Measurements from ENCODE around the gene ADK. TPM values are rescaled to one million over a fixed set of nuclear protein-coding genes. Genes with fewer than 3 reads are reported as not detected.

ADK gene
- total and polyA plus RNA-seq, 2 donors (not counting 3 experiments of a cell fraction or from before 2014, with no cell fraction given): 11.7 to 46.5 TPM

DNA sequence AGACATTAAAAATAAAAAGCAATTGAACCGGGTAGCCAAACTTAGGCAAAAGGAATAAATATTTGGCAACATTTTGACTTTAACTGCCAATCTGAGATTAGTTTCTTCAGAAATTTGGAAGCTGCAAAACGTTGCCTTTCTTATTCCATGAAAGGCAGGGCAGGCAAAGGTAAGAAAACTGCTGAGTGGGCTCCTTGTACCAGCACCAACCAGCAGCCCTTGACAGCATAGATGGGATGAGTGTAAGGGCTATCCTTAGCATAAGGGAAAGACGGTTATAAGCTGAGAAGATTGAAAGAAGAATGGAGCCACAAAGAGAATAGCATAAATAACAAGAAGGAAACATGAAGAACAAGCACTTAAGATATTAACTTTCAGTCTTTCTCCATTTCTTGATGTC lies 29.0 kb upstream of the ADK start:
- intact Hi-C loops (cut with micrococcal nuclease) (no loop called here), dilution Hi-C loops (cut with MboI; ENCODE audit: extremely low pct_ligation_motif_present, low sequenced_read_pairs) (no loop called here)
- no peaks in the 10 kb centered on the region for H3K27me3 ChIP-seq (ENCODE audit: control insufficient read depth in 2 of 2, insufficient read depth in 2 of 2, low read length in 2 of 2)
- H3K9me1 ChIP-seq (replicated peaks; ENCODE audit: control insufficient read depth, extremely low read depth, insufficient read depth, low read length): no peaks in the 10 kb centered on the region
- H3K36me3 ChIP-seq (ENCODE audit: control insufficient read depth in 2 of 2, extremely low read depth in 1 of 2, insufficient read depth in 2 of 2, low read length in 2 of 2): peaks cover 37 to 46% of the 10 kb centered on the region in 2 experiments
- no peak overlapping the region for H3K27ac ChIP-seq (ENCODE audit: insufficient read depth, low read depth, low read length)
- ChIA-PET POLR2A (no interaction called here), CTCF (interaction anchor here (0.8 to 7.5 kb wide), 6 partner anchors 13 to 909 kb away, joined by 3 to 97 read pairs (median 4); no protein-coding TSS in a partner anchor)
- H3K9me3 ChIP-seq (replicated peaks; ENCODE audit: control insufficient read depth, insufficient read depth, low read length): no peaks in the 10 kb centered on the region
- no peaks in the 10 kb centered on the region for H4K20me1 ChIP-seq (replicated peaks; ENCODE audit: control insufficient read depth, extremely low read depth, insufficient read depth, low read length)
- no peak overlapping the region for H3K4me2 ChIP-seq (ENCODE audit: insufficient read depth, low read length)
- H3K9ac ChIP-seq (replicated peaks; ENCODE audit: extremely low read depth, insufficient read depth, low read length): no peak overlapping the region
- no peak overlapping the region for H2AFZ ChIP-seq (ENCODE audit: low read depth, low read length)
- no peak for DNase-seq (ENCODE audit: low read depth, low spot score)
- TF ChIP-seq GATA2 (IDR thresholded peaks at IDR 0.05; ENCODE audit: insufficient read depth, insufficient read length, low read depth, low read length): no peak
- TF ChIP-seq FOS (IDR thresholded peaks at IDR 0.05; ENCODE audit: borderline replicate concordance, insufficient read depth, low read length): no peak
- TF ChIP-seq JUN (IDR thresholded peaks at IDR 0.05; ENCODE audit: borderline replicate concordance, insufficient read depth, insufficient read length, low read depth): no peak
- TF ChIP-seq, protein P1, sequence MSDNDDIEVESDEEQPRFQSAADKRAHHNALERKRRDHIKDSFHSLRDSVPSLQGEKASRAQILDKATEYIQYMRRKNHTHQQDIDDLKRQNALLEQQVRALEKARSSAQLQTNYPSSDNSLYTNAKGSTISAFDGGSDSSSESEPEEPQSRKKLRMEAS (IDR thresholded peaks at IDR 0.05; ENCODE audit: insufficient read depth, insufficient read length): no peak
- no peak for TF ChIP-seq POLR2A (IDR thresholded peaks at IDR 0.05; ENCODE audit: low read depth, low read length)
- TF ChIP-seq, protein P2, sequence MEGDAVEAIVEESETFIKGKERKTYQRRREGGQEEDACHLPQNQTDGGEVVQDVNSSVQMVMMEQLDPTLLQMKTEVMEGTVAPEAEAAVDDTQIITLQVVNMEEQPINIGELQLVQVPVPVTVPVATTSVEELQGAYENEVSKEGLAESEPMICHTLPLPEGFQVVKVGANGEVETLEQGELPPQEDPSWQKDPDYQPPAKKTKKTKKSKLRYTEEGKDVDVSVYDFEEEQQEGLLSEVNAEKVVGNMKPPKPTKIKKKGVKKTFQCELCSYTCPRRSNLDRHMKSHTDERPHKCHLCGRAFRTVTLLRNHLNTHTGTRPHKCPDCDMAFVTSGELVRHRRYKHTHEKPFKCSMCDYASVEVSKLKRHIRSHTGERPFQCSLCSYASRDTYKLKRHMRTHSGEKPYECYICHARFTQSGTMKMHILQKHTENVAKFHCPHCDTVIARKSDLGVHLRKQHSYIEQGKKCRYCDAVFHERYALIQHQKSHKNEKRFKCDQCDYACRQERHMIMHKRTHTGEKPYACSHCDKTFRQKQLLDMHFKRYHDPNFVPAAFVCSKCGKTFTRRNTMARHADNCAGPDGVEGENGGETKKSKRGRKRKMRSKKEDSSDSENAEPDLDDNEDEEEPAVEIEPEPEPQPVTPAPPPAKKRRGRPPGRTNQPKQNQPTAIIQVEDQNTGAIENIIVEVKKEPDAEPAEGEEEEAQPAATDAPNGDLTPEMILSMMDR (IDR thresholded peaks at IDR 0.05; ENCODE audit: extremely low read depth in 1 of 2, insufficient read depth in 1 of 2, low read depth in 1 of 2, low read length in 2 of 2): no peak
- no peak for TF ChIP-seq EZH2 (IDR thresholded peaks at IDR 0.05; ENCODE audit: borderline replicate concordance, low read depth, low read length, severe bottlenecking)
- TF ChIP-seq MYC (IDR thresholded peaks at IDR 0.05; ENCODE audit: low read depth, low read length): no peak
- TF ChIP-seq POLR2AphosphoS5 (IDR thresholded peaks at IDR 0.05; ENCODE audit: insufficient read depth, low read depth, low read length): no peak
- no peaks in the 10 kb centered on the region for H3K79me2 ChIP-seq (ENCODE audit: control insufficient read depth, insufficient read depth, low read length)
- no peak for FAIRE-seq
- H3K4me3 ChIP-seq (replicated peaks in 1 of 3; ENCODE audit: insufficient read depth in 1 of 3, low read depth in 1 of 3, low read length in 3 of 3): no peak overlapping the region
- peaks cover 5% of the 10 kb centered on the region for H3K4me1 ChIP-seq (ENCODE audit: control insufficient read depth, extremely low read depth, insufficient read depth, low read length)
- BruUV-seq (replicated peaks): no TSS peak

Measured in endothelial cell of umbilical vein (primary cell).